Trophoblast cell (in vitro differentiated cells and primary cell): ENCODE data around the gene SRC.

Source experiments
- DNase-seq, 2 donors: peaks; one replicate each; pipeline ENCODE4 v3.0.0-alpha.2; 2016
- H2AFZ ChIP-seq: 2 replicates; pipeline ENCODE4 v1.6.1; 2013; ENCODE audit warnings: low read length, moderate library complexity, mild to moderate bottlenecking; ENCODE audit not compliant: insufficient read depth, poor library complexity
- H2AK5ac ChIP-seq: 2 replicates; pipeline ENCODE4 v1.6.1; 2013; ENCODE audit warnings: mild to moderate bottlenecking, low read length
- H2BK120ac ChIP-seq: 2 replicates; pipeline ENCODE4 v1.6.1; 2013; ENCODE audit warnings: low read length, mild to moderate bottlenecking, moderate library complexity; ENCODE audit not compliant: insufficient read depth, poor library complexity
- H2BK12ac ChIP-seq: 2 replicates; pipeline ENCODE4 v1.6.1; 2013; ENCODE audit warnings: mild to moderate bottlenecking, low read length, moderate library complexity
- H2BK5ac ChIP-seq: 2 replicates; pipeline ENCODE4 v1.6.1; 2013; ENCODE audit warnings: low read length, low read depth, moderate library complexity, mild to moderate bottlenecking; ENCODE audit not compliant: poor library complexity
- H3K14ac ChIP-seq: 2 replicates; pipeline ENCODE4 v1.6.1; 2013; ENCODE audit warnings: mild to moderate bottlenecking, low read length
- H3K18ac ChIP-seq: 2 replicates; pipeline ENCODE4 v1.6.1; 2013; ENCODE audit warnings: mild to moderate bottlenecking, low read length
- H3K23ac ChIP-seq: 2 replicates; pipeline ENCODE4 v1.6.1; 2013; ENCODE audit warnings: low read length
- H3K27ac ChIP-seq: 2 replicates; pipeline ENCODE4 v1.5.1; 2013; ENCODE audit warnings: low read depth, mild to moderate bottlenecking, inconsistent platforms, low read length, moderate library complexity
- H3K27me3 ChIP-seq: 2 replicates; pipeline ENCODE4 v1.6.1; 2013; ENCODE audit warnings: inconsistent platforms, mild to moderate bottlenecking, low read length, moderate library complexity; ENCODE audit not compliant: insufficient read depth
- H3K36me3 ChIP-seq, 2 experiments: 1 replicate in 1 of 2; 2 replicates in 1 of 2; pipeline ENCODE4 v1.6.1; 2013; ENCODE audit warnings: low read length in 2 of 2, mild to moderate bottlenecking in 2 of 2, moderate library complexity in 1 of 2; ENCODE audit not compliant: insufficient read depth in 2 of 2, control insufficient read depth in 1 of 2
- H3K4ac ChIP-seq: 2 replicates; pipeline ENCODE4 v1.6.1; 2013; ENCODE audit warnings: low read depth, mild to moderate bottlenecking, low read length, moderate library complexity
- H3K4me1 ChIP-seq, 2 experiments: 1 replicate in 1 of 2; 2 replicates in 1 of 2; pipeline ENCODE4 v1.6.1; 2013; ENCODE audit warnings: low read length in 2 of 2, mild to moderate bottlenecking in 2 of 2, moderate library complexity in 1 of 2; ENCODE audit not compliant: insufficient read depth in 2 of 2, control insufficient read depth in 1 of 2
- H3K4me2 ChIP-seq: 2 replicates; pipeline ENCODE4 v1.6.1; 2013; ENCODE audit warnings: inconsistent platforms, mild to moderate bottlenecking, low read length, moderate library complexity
- H3K4me3 ChIP-seq: 2 replicates; pipeline ENCODE4 v1.5.1; 2013; ENCODE audit warnings: mild to moderate bottlenecking, low read depth, low read length, inconsistent platforms
- H3K79me1 ChIP-seq: one replicate; pipeline ENCODE4 v1.6.1; 2013; ENCODE audit warnings: low read length
- H3K79me2 ChIP-seq: 2 replicates; pipeline ENCODE4 v1.6.1; 2013; ENCODE audit warnings: low read length, mild to moderate bottlenecking; ENCODE audit not compliant: control insufficient read depth, insufficient read depth, poor library complexity
- H3K9ac ChIP-seq: 2 replicates; pipeline ENCODE4 v1.6.1; 2013; ENCODE audit warnings: mild to moderate bottlenecking, low read length
- H3K9me3 ChIP-seq: 2 replicates; pipeline ENCODE4 v1.6.1; 2013; ENCODE audit warnings: low read depth, mild to moderate bottlenecking, control low read depth, inconsistent platforms, low read length; ENCODE audit not compliant: insufficient read depth
- H4K12ac ChIP-seq: 2 replicates; pipeline ENCODE4 v1.6.1; 2013; ENCODE audit warnings: low read depth, mild to moderate bottlenecking, low read length, moderate library complexity
- H4K8ac ChIP-seq: 2 replicates; pipeline ENCODE4 v1.6.1; 2013; ENCODE audit warnings: low read depth, mild to moderate bottlenecking, low read length, moderate library complexity
- H4K91ac ChIP-seq: one replicate; pipeline ENCODE4 v1.6.1; 2013; ENCODE audit warnings: low read depth, mild to moderate bottlenecking, low read length, moderate library complexity
- WGBS: extraction: QIAGEN DNeasy Blood & Tissue Kit; methylation state at CpG from one replicate; pipeline ENCODE4 v1.1.7; 2013; ENCODE audit warnings: missing lambda C conversion rate; ENCODE audit not compliant: insufficient read length, insufficient coverage; ENCODE audit errors: extremely low coverage; 5-methylcytosine and 5-hydroxymethylcytosine counted together

SRC gene

GRCh38 chr20:37299718-37300528 is 46.0 kb upstream of the SRC start:
- H3K27ac ChIP-seq = no peak overlapping the region
- H3K9me3 ChIP-seq = no peaks in the 10 kb centered on the region
- H3K4me2 ChIP-seq = no peak overlapping the region
- peaks cover 18% of the 10 kb centered on the region in 2 experiments for H3K4me1 ChIP-seq
- H3K18ac ChIP-seq = peak overlapping the region; percentile 63
- no peak overlapping the region for H3K23ac ChIP-seq
- peak overlapping the region; percentile 75 for H2BK12ac ChIP-seq
- H3K27me3 ChIP-seq = no peaks in the 10 kb centered on the region
- H2BK5ac ChIP-seq = peak overlapping the region; percentile 11
- H2BK120ac ChIP-seq = no peak overlapping the region
- no peak overlapping the region for H3K14ac ChIP-seq
- WGBS = no CpG with 5 or more reads among the region's 6 CpGs
- H3K4ac ChIP-seq = peak overlapping the region; percentile 68
- DNase-seq = no peak
- no peaks in the 10 kb centered on the region for H3K79me2 ChIP-seq
- no peak overlapping the region for H2AFZ ChIP-seq
- H4K8ac ChIP-seq = peak overlapping the region; percentile 32
- peaks cover 24% of the 10 kb centered on the region for H3K79me1 ChIP-seq
- H4K91ac ChIP-seq = peak overlapping the region; percentile 55
- peaks cover 15 to 22% of the 10 kb centered on the region in 2 experiments for H3K36me3 ChIP-seq
- H4K12ac ChIP-seq = no peak overlapping the region
- H3K4me3 ChIP-seq = no peak overlapping the region
- H2AK5ac ChIP-seq = peak overlapping the region; percentile 6
- no peak overlapping the region for H3K9ac ChIP-seq

DNA sequence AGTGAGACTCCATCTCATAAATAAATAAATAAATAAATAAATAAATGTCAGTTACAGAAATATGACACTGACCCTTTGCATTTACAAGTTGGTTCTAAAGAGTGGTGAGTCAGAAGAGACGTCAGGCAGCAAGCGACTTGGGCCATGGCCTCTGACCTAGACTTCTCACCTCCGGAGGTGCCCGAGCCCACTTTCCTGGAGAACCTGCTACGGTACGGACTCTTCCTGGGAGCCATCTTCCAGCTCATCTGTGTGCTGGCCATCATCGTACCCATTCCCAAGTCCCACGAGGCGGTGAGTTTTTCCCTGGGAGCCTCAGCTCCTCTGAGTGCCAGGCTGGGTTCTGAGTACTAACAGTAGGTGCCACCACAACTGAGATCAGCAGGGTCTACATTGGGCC is 44.8 kb upstream of the SRC start:
- DNase-seq = no peak
- Histone ChIP-seq H3K27ac (no peak overlapping the region), H3K4me3 (no peak overlapping the region), H3K27me3 (no peaks in the 10 kb centered on the region), H3K79me1 (peaks cover 22% of the 10 kb centered on the region), H3K79me2 (no peaks in the 10 kb centered on the region), H2BK12ac (peak overlapping the region; percentile 31), H4K12ac (no peak overlapping the region), H3K18ac (peak overlapping the region; percentile 68), H2BK120ac (no peak overlapping the region), H3K36me3 (peaks cover 15 to 22% of the 10 kb centered on the region in 2 experiments), H2BK5ac (no peak overlapping the region), H3K14ac (peak overlapping the region; percentile 8), H4K8ac (peak overlapping the region; percentile 14), H4K91ac (no peak overlapping the region), H2AFZ (no peak overlapping the region), H3K4ac (peak overlapping the region; percentile 33), H2AK5ac (no peak overlapping the region), H3K23ac (no peak overlapping the region), H3K4me1 (peaks cover 12 to 17% of the 10 kb centered on the region in 2 experiments), H3K4me2 (no peak overlapping the region), H3K9me3 (no peaks in the 10 kb centered on the region), H3K9ac (no peak overlapping the region)
- WGBS = no CpG with 5 or more reads among the region's 9 CpGs

- H2AFZ ChIP-seq = no peak overlapping the region
- DNase-seq = no peak
- H4K91ac ChIP-seq = peak overlapping the region; percentile 54
- H3K4me2 ChIP-seq = no peak overlapping the region
- peak overlapping the region; percentile 8 for H2BK120ac ChIP-seq
- peak overlapping the region; percentile 44 for H2AK5ac ChIP-seq
- H3K23ac ChIP-seq = no peak overlapping the region
- H3K14ac ChIP-seq = no peak overlapping the region
- H3K9me3 ChIP-seq = no peaks in the 10 kb centered on the region
- H3K27me3 ChIP-seq = no peaks in the 10 kb centered on the region
- no peaks in the 10 kb centered on the region for H3K79me2 ChIP-seq
- peak overlapping the region; percentile 59 for H4K8ac ChIP-seq
- H3K79me1 ChIP-seq = peaks cover 23% of the 10 kb centered on the region
- no CpG with 5 or more reads among the region's 3 CpGs for WGBS
- no peak overlapping the region for H3K4ac ChIP-seq
- no peak overlapping the region for H4K12ac ChIP-seq
- H2BK12ac ChIP-seq = peak overlapping the region; percentile 47
- no peak overlapping the region for H3K18ac ChIP-seq
- no peak overlapping the region for H2BK5ac ChIP-seq
- no peak overlapping the region for H3K9ac ChIP-seq
- H3K4me3 ChIP-seq = no peak overlapping the region
- H3K27ac ChIP-seq = no peak overlapping the region
- H3K36me3 ChIP-seq = peaks cover 15 to 22% of the 10 kb centered on the region in 2 experiments
- peaks cover 12 to 17% of the 10 kb centered on the region in 2 experiments for H3K4me1 ChIP-seq
Observed at GRCh38 chr20:37301558-37301957, 44.4 kb upstream of the SRC start.

- Histone ChIP-seq H3K9me3 (no peaks in the 10 kb centered on the region), H3K9ac (no peak overlapping the region), H4K12ac (no peak overlapping the region), H3K79me1 (peaks cover 25% of the 10 kb centered on the region), H3K4me3 (no peak overlapping the region), H2BK5ac (peak overlapping the region; percentile 2), H2AFZ (no peak overlapping the region), H3K36me3 (peaks cover 18 to 24% of the 10 kb centered on the region in 2 experiments), H3K4me2 (no peak overlapping the region), H2BK120ac (no peak overlapping the region), H2BK12ac (peak overlapping the region; percentile 75), H3K18ac (no peak overlapping the region), H3K4ac (no peak overlapping the region), H4K8ac (no peak overlapping the region), H3K27ac (peak overlapping the region; percentile 27), H4K91ac (peak overlapping the region; percentile 68), H3K23ac (no peak overlapping the region), H3K4me1 (peaks cover 10 to 14% of the 10 kb centered on the region in 2 experiments), H2AK5ac (no peak overlapping the region), H3K14ac (no peak overlapping the region), H3K27me3 (no peaks in the 10 kb centered on the region), H3K79me2 (peaks cover 1% of the 10 kb centered on the region)
- no CpG with 5 or more reads among the region's 2 CpGs for WGBS
- DNase-seq = peak; percentile 62 to 81
Observed at GRCh38 chr20:37302981-37303380, 43.0 kb upstream of the SRC start.
